GM19351 (cell line): ENCODE measurements around the gene MFF.

Source experiments
- ATAC-seq: cut with Tn5 transposase; IDR thresholded peaks from one replicate; pipeline ENCODE4 v1.9.1; 2021; ENCODE audit warnings: mild to moderate bottlenecking, moderate library complexity; ENCODE audit not compliant: unreplicated experiment

Gene MFF

GRCh38 chr2:227324995-227325838, at the start of gene MFF:
MFF (plus strand) TSS chr2:227325251; CDS start chr2:227330666, 5,415 bp downstream.
- peak; percentile 96 for ATAC-seq

DNA sequence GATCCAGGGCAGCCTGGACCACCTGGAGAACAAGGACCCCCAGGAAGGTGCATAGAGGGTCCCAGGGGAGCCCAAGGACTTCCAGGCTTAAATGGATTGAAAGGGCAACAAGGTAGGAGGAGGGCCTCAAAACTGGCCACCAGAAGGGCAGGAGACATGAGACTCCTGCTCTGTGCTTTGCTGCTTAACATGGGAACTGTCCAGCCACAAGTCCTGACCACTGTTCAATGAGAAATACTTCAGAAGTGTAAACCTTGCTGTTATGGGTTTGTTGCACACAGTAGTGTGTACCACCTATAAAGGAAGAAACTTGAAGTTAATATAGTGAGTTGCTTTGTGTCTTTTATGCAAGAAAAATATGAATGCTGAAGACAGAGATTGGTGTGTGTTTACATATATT, 44.2 kb upstream of the MFF start:
- no peak for ATAC-seq

DNA sequence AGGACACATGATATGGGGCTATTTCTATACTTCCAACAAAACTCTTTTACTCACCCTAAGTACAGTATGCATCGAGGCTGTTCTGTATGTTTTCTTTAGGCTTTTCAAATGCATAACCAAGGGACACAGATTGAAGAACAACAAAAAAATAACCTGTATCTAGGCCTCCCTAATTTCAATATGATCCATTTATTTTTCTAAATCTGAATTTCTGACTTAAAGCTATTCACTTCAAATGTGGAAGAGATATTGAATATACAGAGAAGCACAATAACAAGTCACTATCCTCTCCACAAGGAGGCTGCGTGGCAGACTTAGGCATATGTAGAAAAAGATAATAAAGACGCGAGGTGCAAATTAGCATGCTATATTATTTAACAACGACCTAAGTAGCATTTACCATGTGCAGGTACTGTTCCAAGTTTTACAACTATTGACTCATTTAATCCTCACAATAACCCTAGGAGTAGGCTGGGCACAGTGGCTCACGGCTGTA, 39.3 kb upstream of the MFF start:
- no peak for ATAC-seq

DNA sequence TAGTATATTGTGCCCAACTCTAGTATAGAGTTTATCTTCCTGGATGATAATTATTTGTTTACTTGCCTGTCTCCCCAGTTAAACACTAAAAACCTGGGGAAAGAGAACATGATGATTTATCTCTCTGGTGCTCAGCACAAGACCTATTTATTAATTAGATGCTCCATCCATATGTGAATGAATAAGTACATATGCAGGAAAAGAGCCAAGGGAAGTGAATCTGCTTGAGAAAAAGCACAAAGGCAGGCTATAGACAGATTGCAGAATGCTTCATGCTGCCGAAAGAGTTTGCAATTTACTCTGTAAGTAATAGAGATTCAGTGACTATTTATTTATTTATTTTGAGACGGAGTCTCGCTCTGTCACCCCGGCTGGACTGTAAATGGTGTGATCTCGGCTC, 37.3 kb upstream of the MFF start:
- ATAC-seq = no peak

GRCh38 chr2:227292314-227292713, 32.7 kb upstream of the MFF start:
- ATAC-seq = no peak

DNA sequence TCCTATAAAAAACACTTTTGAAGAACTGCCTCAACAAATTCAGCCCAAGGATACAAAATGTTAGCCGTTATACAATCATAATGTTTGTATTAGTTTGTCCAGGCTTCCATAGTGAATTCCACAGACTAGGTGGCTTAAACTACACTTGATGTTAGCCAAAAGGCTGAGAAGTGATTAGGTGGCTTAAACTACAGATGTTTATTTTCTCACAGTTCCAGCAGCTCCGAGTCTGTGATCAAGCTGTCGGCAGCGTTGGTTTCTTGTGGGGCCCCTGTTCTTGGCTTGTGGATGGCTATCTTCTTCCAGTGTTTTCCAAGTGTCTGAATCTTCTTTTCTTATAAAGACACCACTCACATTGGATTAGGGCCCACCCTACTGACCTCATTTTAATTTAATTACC, 31.5 kb upstream of the MFF start:
- no peak for ATAC-seq

GRCh38 chr2:227295806-227296205, 29.2 kb upstream of the MFF start:
- no peak for ATAC-seq

- no peak for ATAC-seq
Measured at GRCh38 chr2:227296671-227297405, 28.2 kb upstream of the MFF start.

DNA sequence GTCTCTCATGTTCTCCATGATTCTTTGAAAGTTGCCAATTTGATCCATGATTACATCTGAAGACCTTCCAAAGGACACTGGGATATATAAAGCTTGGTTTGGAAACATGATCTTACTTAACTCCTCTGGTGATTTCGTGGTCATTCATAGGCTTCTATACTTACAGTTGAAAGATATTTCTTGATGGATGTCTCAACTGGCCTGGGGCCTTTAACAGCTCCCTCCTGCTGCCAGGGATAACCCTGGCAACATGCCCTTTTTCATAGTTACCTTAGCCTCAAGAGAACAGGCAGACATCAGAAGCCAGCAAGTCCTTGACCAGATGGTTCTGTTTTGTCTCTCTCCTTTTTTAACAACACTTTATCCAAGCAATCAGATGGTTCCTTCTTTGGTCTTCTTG, 23.5 kb upstream of the MFF start:
- ATAC-seq = no peak

GRCh38 chr2:227308784-227309183, 16.3 kb upstream of the MFF start:
- peak; percentile 89 for ATAC-seq

GRCh38 chr2:227310756-227311110, 14.3 kb upstream of the MFF start:
- ATAC-seq = no peak

DNA sequence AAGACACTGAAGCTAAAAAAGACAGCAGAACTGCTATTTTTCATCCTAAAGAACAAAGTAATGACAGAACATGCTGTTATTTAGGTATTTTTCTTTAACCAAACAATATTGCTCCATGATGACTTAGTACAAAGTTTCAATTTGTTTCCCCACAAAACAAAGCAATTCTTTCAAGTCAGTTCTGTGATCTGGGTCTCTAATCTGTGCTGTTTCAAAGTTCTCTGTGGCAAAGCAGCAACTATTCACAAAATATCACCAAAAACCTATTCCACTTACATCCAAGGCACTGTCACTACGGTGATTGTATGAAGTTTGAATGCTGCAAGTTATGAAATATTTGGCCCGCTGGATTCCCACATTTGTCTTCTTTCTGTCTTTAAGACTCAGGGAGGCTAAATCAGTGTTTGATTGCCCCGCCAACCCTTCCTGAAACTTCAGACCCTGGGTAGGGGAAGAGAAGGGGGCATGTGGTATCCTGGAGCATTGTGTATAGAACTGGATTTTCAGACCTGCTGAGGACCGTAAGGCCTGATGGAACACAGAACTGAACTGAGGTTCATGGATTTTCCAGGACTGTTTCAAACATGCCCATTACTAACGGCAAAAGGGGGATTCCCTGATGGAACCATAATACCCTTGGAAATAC, 13.1 kb upstream of the MFF start:
- ATAC-seq = no peak

- ATAC-seq = no peak
Measured at GRCh38 chr2:227312579-227312978, 12.5 kb upstream of the MFF start.

GRCh38 chr2:227313310-227313709, 11.7 kb upstream of the MFF start:
- no peak for ATAC-seq

DNA sequence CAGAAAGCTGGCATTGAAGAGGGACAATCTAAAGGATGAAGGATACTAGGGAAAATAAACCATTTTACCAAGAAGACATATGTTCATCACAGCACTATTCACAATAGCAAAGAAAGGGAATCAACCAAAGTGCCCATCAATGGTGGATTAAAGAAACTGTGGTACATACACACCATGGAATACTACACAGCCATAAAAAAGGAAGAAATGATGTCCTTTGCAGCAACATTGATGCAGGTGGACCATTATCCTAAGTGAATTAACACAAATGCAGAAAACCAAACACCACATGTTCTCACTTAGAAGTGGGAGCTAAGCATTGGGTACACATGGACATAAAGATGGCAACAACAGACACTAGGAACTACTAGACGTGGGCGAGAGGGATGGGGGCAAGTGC, 7.2 kb upstream of the MFF start:
- ATAC-seq = no peak

- ATAC-seq = no peak
Measured at GRCh38 chr2:227320305-227321094, 4.6 kb upstream of the MFF start.

DNA sequence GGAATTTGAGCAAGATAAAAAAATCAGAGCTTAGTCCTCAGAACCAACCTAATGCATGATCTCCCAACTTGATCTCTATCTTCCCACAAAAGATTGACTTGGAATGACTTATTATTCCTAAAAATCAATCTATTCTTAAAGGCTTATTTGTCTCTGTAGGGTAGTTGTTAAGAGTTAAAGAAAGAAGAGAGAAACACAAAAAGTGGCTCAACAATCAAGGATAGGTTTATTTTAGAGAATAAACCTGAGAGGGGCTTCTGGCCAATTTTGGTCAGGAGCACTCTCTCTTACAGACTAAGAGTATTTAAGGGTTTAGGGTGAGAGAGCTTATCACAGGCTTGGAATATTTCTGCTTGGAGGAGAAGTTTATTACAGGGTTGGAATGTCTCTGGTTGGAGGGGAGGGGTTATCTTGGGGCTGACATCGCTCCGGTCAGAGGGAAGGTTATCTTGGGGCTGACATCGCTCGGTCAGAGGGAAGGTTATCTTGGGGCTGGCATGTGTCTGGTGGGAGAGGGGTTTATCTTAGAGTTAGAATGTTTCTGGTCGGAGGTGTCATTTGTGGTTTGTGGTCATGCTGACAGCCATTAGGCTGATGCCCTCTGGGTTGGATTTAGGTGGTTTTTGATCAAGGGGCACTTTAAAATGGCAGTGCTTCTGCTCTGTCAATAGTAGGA, 2.4 kb upstream of the MFF start:
- no peak for ATAC-seq

DNA sequence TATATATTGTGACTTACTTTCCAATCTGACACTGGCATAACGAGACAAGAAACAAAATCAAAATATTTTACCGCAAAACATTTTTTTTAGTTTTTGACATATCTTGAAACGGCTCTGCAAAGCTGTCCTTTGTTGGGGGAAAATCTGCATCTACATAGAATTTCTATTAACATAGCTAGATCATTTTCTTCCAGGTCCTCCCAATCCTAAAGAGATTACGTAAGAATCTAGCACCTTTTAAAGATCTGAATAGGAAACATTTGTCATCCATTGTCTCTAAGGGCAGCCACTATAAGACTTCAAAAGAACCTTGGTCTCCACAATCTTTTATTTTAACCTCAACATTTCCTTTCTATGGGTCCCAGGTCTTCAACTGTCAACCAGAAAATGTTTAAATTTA, 1.2 kb upstream of the MFF start:
- ATAC-seq = no peak

GRCh38 chr2:227324642-227324994, 433 bp upstream of the MFF start:
- ATAC-seq = no peak

GRCh38 chr2:227325839-227326195, 766 bp downstream of the MFF start:
- peak; percentile 9 for ATAC-seq

GRCh38 chr2:227326783-227327182, 1.7 kb downstream of the MFF start:
- no peak for ATAC-seq
